Mucosa of descending colon (tissue), 3 donors: ENCODE data around the gene KCNAB2. TPM values are rescaled to one million over a fixed set of nuclear protein-coding genes. Genes with fewer than 3 reads are reported as not detected.

Source experiments
- ATAC-seq: fragments of 200-7000 bp; cut with Tn5 transposase; one replicate; pipeline ENCODE4 v1.9.1; 2020; ENCODE audit warnings: mild to moderate bottlenecking, moderate library complexity
- DNase-seq, 3 donors: peaks; one replicate each; pipeline ENCODE4 v3.0.0-alpha.2; 2020
- H3K36me3 ChIP-seq: fragments of 200-600 bp; one replicate; pipeline ENCODE4 v1.8.0; 2021; ENCODE audit warnings: low read depth, mild to moderate bottlenecking
- H3K4me1 ChIP-seq: fragments of 200-600 bp; one replicate; pipeline ENCODE4 v1.8.0; 2021; ENCODE audit warnings: low read depth, mild to moderate bottlenecking
- H3K4me3 ChIP-seq: fragments of 200-600 bp; one replicate; pipeline ENCODE4 v1.8.0; 2021; ENCODE audit warnings: mild to moderate bottlenecking
- H3K9me3 ChIP-seq: fragments of 200-600 bp; one replicate; pipeline ENCODE4 v1.8.0; 2021; ENCODE audit warnings: mild to moderate bottlenecking
- intact Hi-C, 2 donors: fragments of 100-400 bp; cut with DNase I in 1 of 2; cut with micrococcal nuclease in 1 of 2; formaldehyde crosslinking; loops; one replicate each; pipeline versions ENCODE4 v1.11.0 to v1.11.1; 2022; cut with DNase I, micrococcal nuclease
- total RNA-seq, 3 donors: library from RNA; stranded (reverse); fragmentation: NEBNext Ultra II Directional in 2 of 3; extraction: Animal tissue kit (Norgen Biotek cat#: 25700) in 2 of 3; gene quantifications; one replicate each; pipeline versions ENCODE4 v1.2.1 to v1.2.4, GENCODE V29; 2021 to 2023
- TF ChIP-seq, protein P1 (sequence below): fragments of 200-600 bp; IDR thresholded peaks from one replicate; pipeline ENCODE4 v1.8.0; 2022; ENCODE audit warnings: antibody characterized with exemption, mild to moderate bottlenecking
- donor health status: DM: no; HTN: no; CAD: no; lungs with moderate emphysema.
- donor health status: DM: no; HTN: no; CAD: no.
- donor health status: DM: no; HTN: yes; CAD: no.

Gene KCNAB2
- total RNA-seq, 3 donors from 2014 or later = 6.9 to 15.7 (median 11.8) TPM

DNA sequence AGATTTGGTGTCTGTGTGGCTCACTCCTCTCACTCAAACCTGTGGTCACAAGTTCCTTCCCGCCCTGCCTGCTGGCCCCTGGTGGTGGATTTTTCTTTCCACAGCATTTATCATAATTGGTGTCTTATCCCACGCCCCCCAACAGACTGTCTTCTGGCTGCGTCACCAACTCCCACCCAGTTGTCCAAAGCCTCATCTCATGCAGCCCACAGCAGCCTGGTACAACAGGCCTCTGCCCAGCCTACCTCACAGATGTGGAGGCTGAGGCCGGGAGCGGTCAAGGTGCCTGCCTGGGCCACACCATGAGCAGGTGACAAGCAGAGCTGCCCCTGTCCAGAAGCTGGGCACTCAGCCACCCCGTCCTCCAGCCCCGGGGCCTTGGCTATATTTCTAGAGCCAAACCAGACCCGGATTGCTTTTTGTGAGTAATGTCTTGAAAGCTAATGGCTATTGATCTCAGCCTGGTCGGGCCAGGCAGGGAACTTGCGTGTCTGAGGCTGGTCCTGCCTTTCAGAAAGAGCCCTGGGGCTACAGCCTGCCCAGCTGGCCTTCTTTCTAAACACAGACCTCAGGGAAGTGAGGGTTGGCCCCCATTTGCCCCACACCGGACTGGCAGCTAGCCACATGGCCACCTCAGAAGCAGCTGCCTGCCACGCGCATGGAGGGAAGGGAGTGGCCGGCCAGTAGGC, 2.6 kb downstream of the KCNAB2 start:
- TF ChIP-seq, protein P1, sequence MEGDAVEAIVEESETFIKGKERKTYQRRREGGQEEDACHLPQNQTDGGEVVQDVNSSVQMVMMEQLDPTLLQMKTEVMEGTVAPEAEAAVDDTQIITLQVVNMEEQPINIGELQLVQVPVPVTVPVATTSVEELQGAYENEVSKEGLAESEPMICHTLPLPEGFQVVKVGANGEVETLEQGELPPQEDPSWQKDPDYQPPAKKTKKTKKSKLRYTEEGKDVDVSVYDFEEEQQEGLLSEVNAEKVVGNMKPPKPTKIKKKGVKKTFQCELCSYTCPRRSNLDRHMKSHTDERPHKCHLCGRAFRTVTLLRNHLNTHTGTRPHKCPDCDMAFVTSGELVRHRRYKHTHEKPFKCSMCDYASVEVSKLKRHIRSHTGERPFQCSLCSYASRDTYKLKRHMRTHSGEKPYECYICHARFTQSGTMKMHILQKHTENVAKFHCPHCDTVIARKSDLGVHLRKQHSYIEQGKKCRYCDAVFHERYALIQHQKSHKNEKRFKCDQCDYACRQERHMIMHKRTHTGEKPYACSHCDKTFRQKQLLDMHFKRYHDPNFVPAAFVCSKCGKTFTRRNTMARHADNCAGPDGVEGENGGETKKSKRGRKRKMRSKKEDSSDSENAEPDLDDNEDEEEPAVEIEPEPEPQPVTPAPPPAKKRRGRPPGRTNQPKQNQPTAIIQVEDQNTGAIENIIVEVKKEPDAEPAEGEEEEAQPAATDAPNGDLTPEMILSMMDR = no peak

DNA sequence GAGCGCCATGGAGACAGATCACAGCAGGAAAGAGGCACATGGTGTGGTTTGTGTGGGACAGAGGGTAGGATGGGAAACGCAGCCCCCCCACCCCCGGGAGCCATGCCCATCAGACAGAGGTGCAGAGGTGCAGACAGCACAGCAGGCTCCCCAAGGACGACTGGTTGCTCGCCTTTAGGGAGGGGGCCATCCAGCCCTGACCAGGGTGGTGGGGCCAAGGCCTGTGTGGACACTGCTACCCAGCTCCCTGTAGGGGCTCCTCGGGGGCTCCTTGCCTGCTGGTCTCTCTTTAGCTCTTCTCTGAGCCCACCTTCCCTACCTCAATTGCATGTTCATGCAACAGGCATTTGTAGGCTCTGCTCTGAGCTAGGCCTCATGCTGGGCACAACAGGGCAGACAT, 3.7 kb downstream of the KCNAB2 start:
- ATAC-seq (no peak), DNase-seq (peak in 1 of 3 donors; percentile 38)
- TF ChIP-seq, protein P1 = no peak
- no peaks in the 10 kb centered on the region for H3K4me1 ChIP-seq
- intact Hi-C loops = no loop called here
- H3K36me3 ChIP-seq = no peaks in the 10 kb centered on the region
- H3K4me3 ChIP-seq = no peak overlapping the region
- no peaks in the 10 kb centered on the region for H3K9me3 ChIP-seq

More for the DNA sequence above, 2.6 kb downstream of the KCNAB2 start:
- no peaks in the 10 kb centered on the region for H3K9me3 ChIP-seq
- no peak overlapping the region for H3K4me3 ChIP-seq
- H3K36me3 ChIP-seq = no peaks in the 10 kb centered on the region
- intact Hi-C loops = no loop called here
- no peak for DNase-seq
- ATAC-seq = no peak
- H3K4me1 ChIP-seq = no peaks in the 10 kb centered on the region

DNA sequence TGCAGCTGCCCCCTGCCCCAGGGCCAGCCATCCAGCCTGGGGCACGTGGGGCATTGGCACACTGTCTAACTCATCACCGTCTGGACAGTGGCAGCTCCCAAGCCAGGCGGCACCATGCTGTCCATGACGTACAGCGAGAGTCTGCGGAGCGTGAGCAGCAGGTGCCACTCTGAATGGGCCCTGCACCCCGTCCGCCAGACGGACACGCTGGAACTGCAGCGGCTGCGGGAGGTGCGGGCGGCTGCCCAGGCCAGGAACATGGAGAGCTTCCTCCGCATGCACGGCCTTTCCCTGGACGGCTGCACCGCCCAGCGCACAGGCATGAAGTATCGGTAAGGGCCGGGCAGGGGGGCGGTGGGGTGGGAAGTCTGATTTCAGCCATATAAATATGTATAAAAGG, 5.7 kb downstream of the KCNAB2 start:
- no peak for DNase-seq
- ATAC-seq = no peak
- Histone ChIP-seq H3K36me3 (no peaks in the 10 kb centered on the region), H3K4me1 (no peaks in the 10 kb centered on the region), H3K9me3 (no peaks in the 10 kb centered on the region), H3K4me3 (no peak overlapping the region)
- intact Hi-C loops = no loop called here
- TF ChIP-seq, protein P1 = no peak

DNA sequence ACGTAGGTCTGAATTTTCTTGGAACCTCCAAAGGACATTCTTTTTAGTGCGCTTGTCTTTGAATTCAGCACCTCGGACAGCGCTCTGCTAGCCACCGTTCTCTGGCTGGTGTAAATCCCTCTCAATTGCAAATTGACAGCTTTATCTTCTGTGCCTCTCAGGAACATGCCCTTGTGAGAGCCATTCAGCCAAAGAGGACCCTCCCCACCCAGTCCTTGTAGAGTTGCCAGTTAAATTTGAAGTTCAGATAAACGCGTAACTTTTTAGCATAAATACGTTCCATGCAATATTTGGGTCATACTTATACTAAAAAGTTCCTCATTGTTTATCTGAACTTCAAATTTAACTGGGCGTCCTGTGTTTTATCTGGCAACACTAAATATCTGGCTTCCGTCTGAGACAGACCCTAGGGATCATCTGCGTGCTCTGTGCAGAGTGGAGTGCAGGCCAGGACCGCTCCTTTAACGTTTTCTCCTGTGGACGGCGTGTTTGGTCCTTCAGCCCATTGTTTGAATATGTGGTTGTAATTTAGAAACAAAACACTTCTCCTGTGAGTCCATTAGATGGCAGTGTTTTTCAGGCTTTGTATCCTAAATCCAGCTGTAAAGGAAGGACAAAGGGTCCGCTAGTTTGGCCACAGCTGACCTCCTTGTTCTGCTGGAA, 7.0 kb downstream of the KCNAB2 start:
- peak; percentile 55 for ATAC-seq

DNA sequence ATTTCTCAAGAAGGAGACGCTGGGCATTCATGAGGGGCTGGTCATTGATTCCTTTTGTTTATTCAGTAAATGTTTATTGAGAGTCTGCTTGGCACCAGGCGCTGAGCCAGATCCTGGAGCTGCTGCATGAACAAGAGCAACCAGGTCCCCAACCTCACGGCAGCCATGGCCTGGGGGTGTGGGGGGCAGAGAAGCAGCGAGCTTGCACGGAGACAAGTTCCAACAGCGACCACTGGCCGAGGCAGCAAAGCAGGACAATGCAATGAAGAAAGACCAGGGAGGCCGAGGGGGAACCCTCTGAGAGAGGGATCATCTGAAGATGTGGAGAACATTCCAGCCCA, 7.5 kb downstream of the KCNAB2 start:
- no peak for DNase-seq
- H3K4me1 ChIP-seq = peaks cover 6% of the 10 kb centered on the region
- no peak for ATAC-seq
- H3K9me3 ChIP-seq = no peaks in the 10 kb centered on the region
- no peaks in the 10 kb centered on the region for H3K36me3 ChIP-seq
- TF ChIP-seq, protein P1 = no peak
- intact Hi-C loops = no loop called here
- no peak overlapping the region for H3K4me3 ChIP-seq

More for the DNA sequence above, 7.0 kb downstream of the KCNAB2 start:
- Histone ChIP-seq H3K4me3 (no peak overlapping the region), H3K9me3 (no peaks in the 10 kb centered on the region), H3K36me3 (no peaks in the 10 kb centered on the region), H3K4me1 (peaks cover 6% of the 10 kb centered on the region)
- peak in 2 of 3 donors; percentile 61 to 81 for DNase-seq
- intact Hi-C loops = no loop called here
- TF ChIP-seq, protein P1 = no peak
